SK-N-SH (cell line): Measurements from ENCODE around the gene RNF8. TPM values are rescaled to one million over a fixed set of nuclear protein-coding genes. Genes with fewer than 3 reads are reported as not detected.

Experiments used
- CTCF ChIA-PET: fragments of 300-600, 350-600 bp; formaldehyde crosslinking; extraction: SDS; loops from one replicate; lab custom pipeline; 2021; lab: Yijun Ruan, JAX
- POLR2A ChIA-PET: fragments of 350-600 bp; sonication (Branson Sonifier 250); formaldehyde crosslinking; extraction: SDS; loops from one replicate; lab custom pipeline; 2020; ENCODE audit warnings: antibody characterized with exemption, inconsistent platforms; lab: Yijun Ruan, JAX
- DNase-seq: peaks from one replicate; pipeline ENCODE4 v3.0.0; 2012
- H2AFZ ChIP-seq: fragments of 200-600 bp; sonication (generic); 2 replicates; pipeline ENCODE4 v1.8.1; 2016; ENCODE audit warnings: antibody characterized with exemption, mild to moderate bottlenecking, low read depth
- H3F3A ChIP-seq: fragments of 200-600 bp; sonication (generic); replicated peaks from 2 replicates; pipeline ENCODE3; 2016; ENCODE audit warnings: antibody characterized with exemption, mild to moderate bottlenecking; ENCODE audit not compliant: insufficient read depth
- H3K27ac ChIP-seq, 2 experiments: fragments of 200-500 bp in 1 of 2; fragments of 200-600 bp in 1 of 2; sonication (Bioruptor generic) in 1 of 2; sonication (generic), shearing (Covaris generic) in 1 of 2; 2 replicates each; pipeline versions ENCODE4 v1.5.1 to v1.6.1; 2014 to 2016; ENCODE audit warnings: low read depth in 2 of 2, inconsistent platforms in 1 of 2, low read length in 1 of 2, mild to moderate bottlenecking in 1 of 2, mixed read lengths in 1 of 2
- H3K27me3 ChIP-seq: fragments of 200-600 bp; sonication (generic), shearing (Covaris generic); 2 replicates; pipeline ENCODE4 v1.6.1; 2016; ENCODE audit warnings: mixed run types; ENCODE audit not compliant: insufficient read depth
- H3K36me3 ChIP-seq, 2 experiments: fragments of 200-500 bp in 1 of 2; fragments of 200-600 bp in 1 of 2; sonication (Bioruptor generic) in 1 of 2; sonication (generic) in 1 of 2; replicated peaks in 1 of 2; 2 replicates each; pipeline versions ENCODE3 to v1.5.1; 2014 to 2016; ENCODE audit warnings: low read length in 1 of 2, mild to moderate bottlenecking in 1 of 2; ENCODE audit not compliant: insufficient read depth in 2 of 2, control insufficient read depth in 1 of 2
- H3K4me1 ChIP-seq, 2 experiments: fragments of 200-500 bp in 1 of 2; fragments of 200-600 bp in 1 of 2; sonication (Bioruptor generic) in 1 of 2; sonication (generic), shearing (Covaris generic) in 1 of 2; 2 replicates each; pipeline versions ENCODE4 v1.5.1 to v1.6.1; 2014 to 2016; ENCODE audit warnings: low read depth in 1 of 2, low read length in 1 of 2, mixed run types in 1 of 2; ENCODE audit not compliant: insufficient read depth in 2 of 2, control insufficient read depth in 1 of 2
- H3K4me2 ChIP-seq: fragments of 200-600 bp; sonication (generic), shearing (Covaris generic); 2 replicates; pipeline ENCODE4 v1.6.1; 2017; ENCODE audit warnings: mixed run types
- H3K4me3 ChIP-seq, 2 experiments: fragments of 200-500 bp in 1 of 2; fragments of 200-600 bp in 1 of 2; sonication (Bioruptor generic) in 1 of 2; sonication (generic), shearing (Covaris generic) in 1 of 2; 2 replicates each; pipeline versions ENCODE4 v1.5.1 to v1.8.1; 2014 to 2016; ENCODE audit warnings: low read depth in 2 of 2, inconsistent platforms in 1 of 2, low read length in 1 of 2, mild to moderate bottlenecking in 1 of 2, mixed read lengths in 1 of 2, moderate library complexity in 1 of 2
- H3K79me2 ChIP-seq: fragments of 200-600 bp; sonication (generic); 2 replicates; pipeline ENCODE4 v1.8.1; 2017; ENCODE audit warnings: mild to moderate bottlenecking; ENCODE audit not compliant: insufficient read depth
- H3K9ac ChIP-seq: fragments of 200-600 bp; sonication (generic); 2 replicates; pipeline ENCODE4 v1.6.1; 2017; ENCODE audit warnings: mixed run types
- H3K9me2 ChIP-seq: fragments of 200-600 bp; sonication (generic); 2 replicates; pipeline ENCODE4 v1.6.1; 2017; ENCODE audit warnings: mixed run types
- H3K9me3 ChIP-seq: fragments of 200-600 bp; sonication (generic); 2 replicates; pipeline ENCODE4 v1.6.1; 2017; ENCODE audit warnings: mixed run types, mild to moderate bottlenecking, moderate library complexity
- H4K20me1 ChIP-seq: fragments of 200-600 bp; sonication (generic); 2 replicates; pipeline ENCODE4 v1.6.1; 2017; ENCODE audit warnings: mild to moderate bottlenecking, mixed run types; ENCODE audit not compliant: insufficient read depth
- CTCF ChIP-seq: fragments of 200-600 bp; sonication (generic); IDR thresholded peaks from 2 replicates; pipeline ENCODE4 v1.6.1; 2017; ENCODE audit warnings: antibody characterized with exemption, mild to moderate bottlenecking, moderate library complexity
- ELF1 ChIP-seq: IDR thresholded peaks from 2 replicates; pipeline ENCODE4 v1.4.0; 2012
- EP300 ChIP-seq, 2 experiments: IDR thresholded peaks; 2 replicates each; pipeline versions ENCODE4 v1.4.0 to v1.6.1; 2012; ENCODE audit warnings: borderline replicate concordance in 1 of 2, low read depth in 1 of 2, low read length in 1 of 2
- FOSL2 ChIP-seq: IDR thresholded peaks from 2 replicates; pipeline ENCODE4 v1.4.0; 2012; ENCODE audit warnings: low read depth, mild to moderate bottlenecking, moderate library complexity, borderline replicate concordance
- JUND ChIP-seq: IDR thresholded peaks from 2 replicates; pipeline ENCODE4 v1.4.0; 2012
- MAX ChIP-seq: IDR thresholded peaks from 2 replicates; pipeline ENCODE4 v1.4.0; 2012; ENCODE audit warnings: low read depth
- NFIC ChIP-seq: IDR thresholded peaks from 2 replicates; pipeline ENCODE4 v1.4.0; 2012; ENCODE audit warnings: borderline replicate concordance
- NRF1 ChIP-seq: IDR thresholded peaks from 2 replicates; pipeline ENCODE4 v1.6.1; 2012; ENCODE audit warnings: low read depth, mild to moderate bottlenecking, low read length
- RAD21 ChIP-seq: IDR thresholded peaks from 2 replicates; pipeline ENCODE4 v1.6.1; 2012; ENCODE audit warnings: mild to moderate bottlenecking, low read length
- REST ChIP-seq: IDR thresholded peaks from 2 replicates; pipeline ENCODE4 v1.6.1; 2012; ENCODE audit warnings: mild to moderate bottlenecking, low read depth, low read length, moderate library complexity
- RXRA ChIP-seq: IDR thresholded peaks from 2 replicates; pipeline ENCODE4 v1.4.0; 2012; ENCODE audit warnings: low read depth, mild to moderate bottlenecking, borderline replicate concordance
- SIN3A ChIP-seq: IDR thresholded peaks from 2 replicates; pipeline ENCODE4 v1.6.1; 2012; ENCODE audit warnings: low read depth, mild to moderate bottlenecking, low read length, moderate library complexity, borderline replicate concordance
- SMC3 ChIP-seq: IDR thresholded peaks from 2 replicates; pipeline ENCODE4 v1.6.1; 2012; ENCODE audit warnings: low read depth, low read length, improper control_type of control experiment
- TAF1 ChIP-seq: IDR thresholded peaks from 2 replicates; pipeline ENCODE4 v1.6.1; 2012; ENCODE audit warnings: low read depth, mild to moderate bottlenecking, low read length, moderate library complexity, borderline replicate concordance
- TCF12 ChIP-seq: IDR thresholded peaks from 2 replicates; pipeline ENCODE4 v1.4.0; 2012
- YY1 ChIP-seq: IDR thresholded peaks from 2 replicates; pipeline ENCODE4 v1.4.0; 2012; ENCODE audit warnings: low read depth, mild to moderate bottlenecking
- WGBS: methylation state at CpG from one replicate; pipeline ENCODE4 v1.1.6; 2017; ENCODE audit warnings: low lambda C conversion rate; 5-methylcytosine and 5-hydroxymethylcytosine counted together
- polyA plus RNA-seq, 3 experiments: library from polyadenylated mRNA; depleted of rRNA; stranded (reverse); fragments of >200 nt; gene quantifications; 2 replicates each; pipeline ENCODE4 v1.2.3, GENCODE V29; 2012

The RNF8 gene
- polyA plus RNA-seq, 1 of the 3 experiments (the other 2 are of a cell fraction), result 21.7 TPM

GRCh38 chr6:37375376-37375775 is 21.6 kb downstream of the RNF8 start (continued):
- TF ChIP-seq CTCF (no peak), MAX (no peak), FOSL2 (no peak), SIN3A (no peak), ELF1 (no peak), RXRA (no peak)

GRCh38 chr6:37376078-37376743 is 22.4 kb downstream of the RNF8 start:
- no peak overlapping the region for H3K4me2 ChIP-seq
- ChIA-PET CTCF (interaction anchor here (1.5 to 2.6 kb wide), 2 partner anchors 10 kb away, joined by 3 to 10 read pairs; no protein-coding TSS in a partner anchor), POLR2A (no interaction called here)
- no peak overlapping the region for H2AFZ ChIP-seq
- H3F3A ChIP-seq, result peaks cover 3% of the 10 kb centered on the region
- H3K79me2 ChIP-seq, result 0 out of 2 replicates have a peak, but pooled peaks cover 6% of the 10 kb centered on the region
- peaks cover 35 to 48% of the 10 kb centered on the region in 2 experiments for H3K36me3 ChIP-seq
- DNase-seq, result no peak
- TF ChIP-seq YY1, result no peak
- H3K9me2 ChIP-seq, result no peaks in the 10 kb centered on the region
- H4K20me1 ChIP-seq, result no peaks in the 10 kb centered on the region
- H3K9ac ChIP-seq, result no peak overlapping the region
- 92% methylated on average over 4 of the region's 4 CpGs for WGBS
- H3K27me3 ChIP-seq, result no peaks in the 10 kb centered on the region
- H3K4me3 ChIP-seq, result no peak overlapping the region
- H3K27ac ChIP-seq, result no peak overlapping the region
- H3K4me1 ChIP-seq, result peaks cover 0 to 6% of the 10 kb centered on the region in 2 experiments; a peak in 2 of 4 replicates
- no peaks in the 10 kb centered on the region for H3K9me3 ChIP-seq

GRCh38 chr6:37381579-37381978 is 27.8 kb downstream of the RNF8 start:
- CTCF ChIA-PET, result interaction anchor here (0.6 to 3.6 kb wide), 27 partner anchors 9 to 311 kb away, joined by 3 to 26 read pairs (median 5); partner anchors contain the start of gene CMTR1
- H3K9ac ChIP-seq, result no peak overlapping the region
- DNase-seq, result peak; percentile 47
- TF ChIP-seq NFIC (no peak), SMC3 (peak; percentile 50), EP300 (IDR thresholded peaks at IDR 0.05; ENCODE audit: borderline replicate concordance in 1 of 2, low read depth in 1 of 2, low read length in 1 of 2) (no peak), FOSL2 (no peak), NRF1 (no peak), TAF1 (no peak), RAD21 (peak; percentile 79), CTCF (peak; percentile 65), REST (peak; percentile 81), YY1 (no peak), JUND (no peak), TCF12 (no peak)

More at GRCh38 chr6:37381579-37381978, 27.8 kb downstream of the RNF8 start:
- Histone ChIP-seq H3K27ac (no peak overlapping the region), H3K27me3 (no peaks in the 10 kb centered on the region), H3K4me3 (no peak overlapping the region; a peak in 1 of 4 replicates), H3F3A (peaks cover 3% of the 10 kb centered on the region), H3K79me2 (no peaks in the 10 kb centered on the region), H4K20me1 (no peaks in the 10 kb centered on the region), H3K36me3 (peaks cover 17 to 32% of the 10 kb centered on the region in 2 experiments), H3K9me2 (no peaks in the 10 kb centered on the region), H3K9me3 (no peaks in the 10 kb centered on the region), H3K4me2 (no peak overlapping the region), H2AFZ (no peak overlapping the region), H3K4me1 (no peaks in the 10 kb centered on the region)
- POLR2A ChIA-PET, result no interaction called here
- 0% methylated on average over 1 of the region's 2 CpGs for WGBS
